Large intestine (tissue), 12 donors: ENCODE measurements around the gene ACKR1. TPM values are rescaled to one million over a fixed set of nuclear protein-coding genes. Genes with fewer than 3 reads are reported as not detected.
A peak's percentile ranks its signal among the peaks of the same experiment; 100 is the strongest.

Experiments
- DNase-seq, 2 donors: peaks; one replicate each; pipeline versions ENCODE4 v3.0.0 to v3.0.0-alpha.2; 2013
- H3K27ac ChIP-seq: one replicate; pipeline ENCODE4 v1.5.1; 2013; ENCODE audit warnings: low read length
- H3K27me3 ChIP-seq: 2 replicates; pipeline ENCODE4 v1.6.1; 2013; ENCODE audit warnings: low read length; ENCODE audit not compliant: control insufficient read depth, insufficient read depth
- H3K36me3 ChIP-seq: 2 replicates; pipeline ENCODE4 v1.6.1; 2013; ENCODE audit warnings: low read length; ENCODE audit not compliant: control insufficient read depth, insufficient read depth
- H3K4me1 ChIP-seq: one replicate; pipeline ENCODE4 v1.6.1; 2013; ENCODE audit warnings: low read length; ENCODE audit not compliant: control insufficient read depth, insufficient read depth
- H3K4me3 ChIP-seq: one replicate; pipeline ENCODE4 v1.5.1; 2013; ENCODE audit warnings: low read length
- H3K9me3 ChIP-seq: one replicate; pipeline ENCODE4 v1.6.1; 2013; ENCODE audit warnings: mild to moderate bottlenecking, low read depth, low read length, moderate library complexity; ENCODE audit not compliant: control insufficient read depth
- WGBS: methylation state at CpG from one replicate; pipeline ENCODE4 v1.1.5; 2013; ENCODE audit warnings: low lambda C conversion rate; ENCODE audit not compliant: insufficient coverage; 5-methylcytosine and 5-hydroxymethylcytosine counted together
- long read RNA-seq, 11 donors: transcript quantifications; one replicate each; lab custom pipeline, GENCODE V29; 2026
- polyA plus RNA-seq: library from polyadenylated mRNA; unstranded; fragments of 120-200 nt; gene quantifications from one replicate; pipeline ENCODE4 v1.2.1, GENCODE V29; 2013

ACKR1 gene, protein sequence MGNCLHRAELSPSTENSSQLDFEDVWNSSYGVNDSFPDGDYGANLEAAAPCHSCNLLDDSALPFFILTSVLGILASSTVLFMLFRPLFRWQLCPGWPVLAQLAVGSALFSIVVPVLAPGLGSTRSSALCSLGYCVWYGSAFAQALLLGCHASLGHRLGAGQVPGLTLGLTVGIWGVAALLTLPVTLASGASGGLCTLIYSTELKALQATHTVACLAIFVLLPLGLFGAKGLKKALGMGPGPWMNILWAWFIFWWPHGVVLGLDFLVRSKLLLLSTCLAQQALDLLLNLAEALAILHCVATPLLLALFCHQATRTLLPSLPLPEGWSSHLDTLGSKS
- polyA plus RNA-seq: 3.2 TPM
- long read RNA-seq, donor 1, partial matches to known transcripts: 0 of 2 reads
- long read RNA-seq, donor 1, other reads (novel, unspliced or antisense): 0 of 2 reads
- long read RNA-seq, donor 2, partial matches to known transcripts: 0 of 1 reads
- long read RNA-seq, donor 2, other reads (novel, unspliced or antisense): 0 of 1 reads
- long read RNA-seq, donor 3: 0 reads
- long read RNA-seq, donor 4: 0 reads
- long read RNA-seq, donor 5, partial matches to known transcripts: 0 of 2 reads
- long read RNA-seq, donor 5, other reads (novel, unspliced or antisense): 0 of 2 reads
- long read RNA-seq, donor 6, partial matches to known transcripts: 0 of 2 reads
- long read RNA-seq, donor 6, other reads (novel, unspliced or antisense): 0 of 2 reads
- long read RNA-seq, donor 7, partial matches to known transcripts: 0 of 2 reads
- long read RNA-seq, donor 7, other reads (novel, unspliced or antisense): 0 of 2 reads
- long read RNA-seq, donor 8, partial matches to known transcripts: 0 of 3 reads
- long read RNA-seq, donor 8, other reads (novel, unspliced or antisense): 0 of 3 reads
- long read RNA-seq, donor 9, partial matches to known transcripts: 0 of 3 reads
- long read RNA-seq, donor 9, other reads (novel, unspliced or antisense): 0 of 3 reads
- long read RNA-seq, donor 10, partial matches to known transcripts: 0 of 3 reads
- long read RNA-seq, donor 10, other reads (novel, unspliced or antisense): 0 of 3 reads
- long read RNA-seq, donor 11, partial matches to known transcripts: 0 of 4 reads
- long read RNA-seq, donor 11, other reads (novel, unspliced or antisense): 0 of 4 reads

- WGBS: 33% methylated on average over 1 of the region's 13 CpGs
- H3K9me3 ChIP-seq: no peaks in the 10 kb centered on the region
- DNase-seq: no peak
- no peak within 1 kb of the TSS for H3K27ac ChIP-seq
- H3K27me3 ChIP-seq: peaks cover 28% of the 10 kb centered on the region
- H3K4me3 ChIP-seq: no peak within 1 kb of the TSS
- H3K4me1 ChIP-seq: peaks cover 4% of the 10 kb centered on the region
- H3K36me3 ChIP-seq: no peaks in the 10 kb centered on the region
These were observed at the start of gene ACKR1 for GRCh38 chr1:159204161-159205141. TSS of gene ACKR1 (plus strand) at chr1:159204875. CDS start at chr1:159204960, 85 bp downstream.

GRCh38 chr1:159161001-159161718, 43.5 kb upstream of the ACKR1 start:
- no peak overlapping the region for H3K4me3 ChIP-seq
- DNase-seq: peak; percentile 56 to 62
- H3K9me3 ChIP-seq: no peaks in the 10 kb centered on the region
- H3K27me3 ChIP-seq: peaks cover 9% of the 10 kb centered on the region
- 10% methylated on average over 2 of the region's 4 CpGs for WGBS
- H3K27ac ChIP-seq: no peak overlapping the region
- no peaks in the 10 kb centered on the region for H3K4me1 ChIP-seq
- H3K36me3 ChIP-seq: no peaks in the 10 kb centered on the region

DNA sequence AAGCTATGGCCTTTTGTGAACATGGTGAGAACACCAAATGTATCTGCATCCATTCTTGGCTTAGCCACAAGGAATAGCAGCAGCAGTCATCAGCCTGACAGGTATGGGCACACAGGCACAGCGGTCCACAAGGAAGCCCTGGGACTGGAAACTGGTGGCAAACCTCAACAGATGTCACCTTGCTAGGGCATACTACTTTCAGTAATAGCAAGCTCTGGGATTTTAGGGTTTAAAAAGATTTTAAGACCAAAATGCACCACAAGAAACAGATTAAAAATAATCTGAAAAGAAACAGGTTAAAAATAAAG, 43.0 kb upstream of the ACKR1 start:
- no CpG with 5 or more reads among the region's 1 CpG for WGBS
- H3K27me3 ChIP-seq: peaks cover 9% of the 10 kb centered on the region
- no peak overlapping the region for H3K4me3 ChIP-seq
- no peaks in the 10 kb centered on the region for H3K4me1 ChIP-seq
- DNase-seq: no peak
- H3K9me3 ChIP-seq: no peaks in the 10 kb centered on the region
- no peak overlapping the region for H3K27ac ChIP-seq
- no peaks in the 10 kb centered on the region for H3K36me3 ChIP-seq

GRCh38 chr1:159162516-159163265, 42.0 kb upstream of the ACKR1 start:
- DNase-seq: no peak
- no peaks in the 10 kb centered on the region for H3K36me3 ChIP-seq
- peaks cover 9% of the 10 kb centered on the region for H3K27me3 ChIP-seq
- no peaks in the 10 kb centered on the region for H3K9me3 ChIP-seq
- H3K4me3 ChIP-seq: no peak overlapping the region
- no peaks in the 10 kb centered on the region for H3K4me1 ChIP-seq
- no CpG with 5 or more reads among the region's 4 CpGs for WGBS
- no peak overlapping the region for H3K27ac ChIP-seq

DNA sequence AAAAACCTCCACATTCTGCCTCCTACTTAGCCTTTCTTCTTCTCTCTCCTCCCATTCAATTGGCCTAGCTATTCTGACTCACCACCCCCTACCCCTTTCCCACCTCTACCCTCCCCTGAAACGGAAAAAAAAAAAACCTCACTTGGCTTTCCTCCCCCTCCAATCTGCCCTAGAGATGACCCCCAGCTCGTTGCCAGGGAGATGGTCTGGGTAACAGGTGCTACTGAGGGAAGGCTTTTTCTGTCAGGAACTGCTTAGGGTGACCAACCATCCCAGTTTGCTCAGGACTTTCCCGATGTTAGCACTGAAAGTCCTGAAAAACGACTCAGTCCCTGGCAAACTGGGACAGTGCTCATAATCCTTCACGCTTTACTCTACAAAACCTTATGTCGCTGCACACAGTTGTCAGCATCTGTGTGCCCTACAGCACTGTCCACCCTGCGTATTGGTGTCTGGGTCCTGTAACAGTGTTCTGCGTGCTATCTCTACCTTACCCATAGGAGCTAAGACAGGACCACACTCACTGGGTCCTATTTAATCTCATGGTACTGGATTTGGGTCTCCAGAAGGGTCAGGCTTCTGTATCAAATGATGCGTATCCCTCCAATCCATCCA, 41.0 kb upstream of the ACKR1 start:
- Histone ChIP-seq H3K36me3 (no peaks in the 10 kb centered on the region), H3K27ac (no peak overlapping the region), H3K9me3 (no peaks in the 10 kb centered on the region), H3K27me3 (peaks cover 17% of the 10 kb centered on the region), H3K4me3 (no peak overlapping the region), H3K4me1 (no peaks in the 10 kb centered on the region)
- DNase-seq: no peak
- 60% methylated on average over 2 of the region's 9 CpGs for WGBS

GRCh38 chr1:159168043-159168442, 36.6 kb upstream of the ACKR1 start:
- H3K36me3 ChIP-seq: no peaks in the 10 kb centered on the region
- H3K27me3 ChIP-seq: peaks cover 54% of the 10 kb centered on the region
- no peaks in the 10 kb centered on the region for H3K9me3 ChIP-seq
- H3K27ac ChIP-seq: no peak overlapping the region
- H3K4me3 ChIP-seq: no peak overlapping the region
- 100% methylated on average over 1 of the region's 4 CpGs for WGBS
- no peaks in the 10 kb centered on the region for H3K4me1 ChIP-seq
- no peak for DNase-seq

- H3K27ac ChIP-seq: no peak overlapping the region
- H3K4me1 ChIP-seq: no peaks in the 10 kb centered on the region
- no peak for DNase-seq
- no peak overlapping the region for H3K4me3 ChIP-seq
- H3K9me3 ChIP-seq: no peaks in the 10 kb centered on the region
- 79% methylated on average over 3 of the region's 5 CpGs for WGBS
- peaks cover 67% of the 10 kb centered on the region for H3K27me3 ChIP-seq
- H3K36me3 ChIP-seq: no peaks in the 10 kb centered on the region
These were observed 34.0 kb upstream of the ACKR1 start for GRCh38 chr1:159170639-159171038.

DNA sequence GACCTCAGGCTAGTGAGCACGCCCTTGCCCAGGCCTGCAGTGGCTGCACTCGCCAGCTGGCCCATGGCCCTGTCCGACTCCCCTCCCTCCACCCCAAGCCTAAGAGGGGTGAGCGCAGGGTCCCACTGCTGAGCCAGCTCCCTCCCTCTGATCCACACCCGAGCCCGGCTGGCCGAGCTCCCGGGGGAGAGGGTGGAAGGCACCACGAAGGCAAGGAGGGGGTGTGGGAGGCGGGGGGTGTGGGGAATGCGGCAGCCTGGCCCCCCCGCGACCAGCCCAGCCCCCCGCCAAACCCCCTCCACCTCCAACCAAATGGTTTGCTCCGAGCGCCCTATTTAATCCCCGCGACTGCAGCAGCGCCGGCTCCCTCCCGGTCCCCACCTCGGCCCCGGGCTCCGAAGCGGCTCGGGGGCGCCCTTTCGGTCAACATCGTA, 33.4 kb upstream of the ACKR1 start, which contains the start of gene CADM3:
CADM3 (plus strand) TSS at position 362 of the 434 bp plus-strand sequence. CDS start 151 bp downstream, outside the sequence.
- Histone ChIP-seq H3K9me3 (no peaks in the 10 kb centered on the region), H3K4me1 (no peaks in the 10 kb centered on the region), H3K4me3 (peak within 1 kb of the TSS; percentile 28), H3K27ac (no peak within 1 kb of the TSS), H3K36me3 (no peaks in the 10 kb centered on the region), H3K27me3 (peaks cover 68% of the 10 kb centered on the region)
- no CpG with 5 or more reads among the region's 29 CpGs for WGBS
- no peak for DNase-seq
